KG1 (cell line): ENCODE measurements around the gene SLC25A44.
"Not testable (repeated sequence)": the region's sequence is repeated elsewhere in the genome, so short reads cannot be mapped to it uniquely, and the experiment has no call there.

ENCODE experiments used
- DNase-seq: peaks from one replicate; lab custom pipeline; 2025; lab: John Stamatoyannopoulos, UW

Gene SLC25A44

GRCh38 chr1:156163712-156164111 is 30.2 kb upstream of the SLC25A44 start:
- no peak for DNase-seq

GRCh38 chr1:156164125-156164831 is 29.6 kb upstream of the SLC25A44 start:
- no peak for DNase-seq

GRCh38 chr1:156165083-156165482 is 28.8 kb upstream of the SLC25A44 start:
- DNase-seq = no peak

- no peak for DNase-seq
Measured at GRCh38 chr1:156167536-156167935, 26.4 kb upstream of the SLC25A44 start.

GRCh38 chr1:156172696-156173470 is 21.0 kb upstream of the SLC25A44 start:
- DNase-seq = no peak

- no peak for DNase-seq
Measured at GRCh38 chr1:156176610-156177210, 17.2 kb upstream of the SLC25A44 start.

GRCh38 chr1:156177919-156178654 is 15.8 kb upstream of the SLC25A44 start:
- no peak for DNase-seq

GRCh38 chr1:156180471-156180870 is 13.4 kb upstream of the SLC25A44 start:
- DNase-seq = no peak

- DNase-seq = not testable (repeated sequence)
Measured at GRCh38 chr1:156181391-156181924, 12.4 kb upstream of the SLC25A44 start.

GRCh38 chr1:156182010-156182779 is 11.7 kb upstream of the SLC25A44 start:
- DNase-seq = not testable (repeated sequence)

GRCh38 chr1:156186347-156187177 is 7.3 kb upstream of the SLC25A44 start:
- not testable (repeated sequence) for DNase-seq

GRCh38 chr1:156190265-156190664 is 3.6 kb upstream of the SLC25A44 start:
- DNase-seq = not testable (repeated sequence)

GRCh38 chr1:156191292-156191964 is 2.5 kb upstream of the SLC25A44 start:
- DNase-seq = no peak

GRCh38 chr1:156193208-156193487 is 756 bp upstream of the SLC25A44 start:
- no peak for DNase-seq

- DNase-seq = no peak
Measured at GRCh38 chr1:156194300-156194652, 372 bp downstream of the SLC25A44 start.

- DNase-seq = no peak
Measured at GRCh38 chr1:156195853-156196252, 1.9 kb downstream of the SLC25A44 start.

- no peak for DNase-seq
Measured at GRCh38 chr1:156196445-156196844, 2.5 kb downstream of the SLC25A44 start.

GRCh38 chr1:156198831-156199349 is 5.0 kb downstream of the SLC25A44 start:
- no peak for DNase-seq

- DNase-seq = no peak
Measured at GRCh38 chr1:156200044-156200443, 6.1 kb downstream of the SLC25A44 start.

GRCh38 chr1:156203331-156203730 is 9.4 kb downstream of the SLC25A44 start:
- DNase-seq = no peak
